ENCODE data around the gene LIPM. TPM values are rescaled to one million over a fixed set of nuclear protein-coding genes. Genes with fewer than 3 reads are reported as not detected.

LIPM gene
- total and polyA plus RNA-seq, 2 of the 13 experiments (the other 11 are each of a cell fraction or from before 2014, with no cell fraction given): not detected

DNA sequence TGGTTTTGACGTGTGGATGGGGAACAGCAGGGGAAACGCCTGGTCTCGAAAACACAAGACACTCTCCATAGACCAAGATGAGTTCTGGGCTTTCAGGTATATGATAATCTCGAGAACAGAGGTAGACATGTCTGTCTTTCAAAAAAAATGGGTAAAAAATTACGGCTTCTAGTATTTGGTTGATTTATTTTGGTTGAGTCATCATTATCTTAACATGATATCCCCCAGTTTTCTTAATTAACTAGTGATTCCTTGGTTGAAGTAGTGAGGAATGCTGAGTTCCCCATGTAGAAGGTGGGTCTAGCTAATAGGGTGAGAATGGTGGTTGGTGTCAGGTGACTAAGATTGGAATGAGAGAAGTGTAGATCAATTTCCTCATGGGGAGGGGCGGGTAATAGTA is 10.7 kb downstream of the LIPM start:
- in situ Hi-C loops (cut with HindIII; ENCODE audit: extremely low pct_ligation_motif_present, low pct_unique_long_range_greater_than_20kb): no loop called here
- CTCF ChIA-PET (ENCODE audit: low intra/inter-chr PET ratio, low total read pairs): no interaction called here

DNA sequence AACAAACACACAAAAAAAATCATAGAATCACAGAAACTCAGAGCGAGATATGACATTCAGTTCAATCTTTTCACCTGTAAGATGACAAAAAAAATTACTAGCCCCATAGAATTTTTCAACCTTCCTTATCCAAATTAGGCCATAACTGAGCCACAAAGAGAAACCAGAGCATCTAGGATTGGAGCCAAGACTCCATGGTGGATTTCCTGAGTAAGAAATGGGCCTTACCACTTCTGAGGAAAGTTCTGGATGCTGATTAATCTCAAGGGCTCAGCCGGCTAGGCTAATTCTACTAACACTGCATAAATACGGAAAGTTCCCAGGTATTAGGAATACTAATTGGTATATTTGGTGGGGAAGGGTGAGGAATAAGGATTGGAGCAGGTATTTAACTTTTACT is 16.8 kb downstream of the LIPM start:
- in situ Hi-C loops (cut with HindIII; ENCODE audit: extremely low pct_ligation_motif_present, low pct_unique_long_range_greater_than_20kb) (no loop called here), intact Hi-C loops (cut with micrococcal nuclease; ENCODE audit: unreplicated experiment) (no loop called here)
- Histone ChIP-seq H3K4me3 (replicated peaks in 1 of 3; ENCODE audit: insufficient read depth in 1 of 3, low read depth in 2 of 3, low read length in 3 of 3) (no peak overlapping the region), H3K4me1 (ENCODE audit: insufficient read depth, low read length) (no peaks in the 10 kb centered on the region), H3K79me2 (ENCODE audit: insufficient read depth, low read length) (no peaks in the 10 kb centered on the region), H3K27ac (ENCODE audit: extremely low read length, insufficient read depth, low read length) (no peak overlapping the region), H2AFZ (ENCODE audit: low read length) (no peak overlapping the region), H4K20me1 (ENCODE audit: insufficient read depth, low read length) (no peaks in the 10 kb centered on the region), H3K4me2 (ENCODE audit: low read depth, low read length) (no peak overlapping the region), H3K9me3 (ENCODE audit: low read length) (no peaks in the 10 kb centered on the region), H3K27me3 (ENCODE audit: control insufficient read depth in 1 of 2, insufficient read depth in 2 of 2, low read length in 2 of 2) (peaks cover 0 to 4% of the 10 kb centered on the region in 2 experiments; a peak in 1 of 5 replicates), H3K36me3 (replicated peaks in 1 of 2; ENCODE audit: control insufficient read depth in 1 of 2, insufficient read depth in 2 of 2, low read length in 2 of 2) (no peaks in the 10 kb centered on the region), H3K9ac (ENCODE audit: insufficient read depth, low read depth, low read length) (no peak overlapping the region)
- POLR2A ChIA-PET: no interaction called here
- DNase-seq (ENCODE audit: low spot score) (no peak), ATAC-seq (no peak), FAIRE-seq (no peak)
- WGBS (ENCODE audit: low lambda C conversion rate): 0% methylated on average over 3 of the region's 3 CpGs
- CTCF ChIA-PET (ENCODE audit: low intra/inter-chr PET ratio, low total read pairs): no interaction called here
- no TSS peak for BruUV-seq (replicated peaks)
- TF ChIP-seq, protein P1, sequence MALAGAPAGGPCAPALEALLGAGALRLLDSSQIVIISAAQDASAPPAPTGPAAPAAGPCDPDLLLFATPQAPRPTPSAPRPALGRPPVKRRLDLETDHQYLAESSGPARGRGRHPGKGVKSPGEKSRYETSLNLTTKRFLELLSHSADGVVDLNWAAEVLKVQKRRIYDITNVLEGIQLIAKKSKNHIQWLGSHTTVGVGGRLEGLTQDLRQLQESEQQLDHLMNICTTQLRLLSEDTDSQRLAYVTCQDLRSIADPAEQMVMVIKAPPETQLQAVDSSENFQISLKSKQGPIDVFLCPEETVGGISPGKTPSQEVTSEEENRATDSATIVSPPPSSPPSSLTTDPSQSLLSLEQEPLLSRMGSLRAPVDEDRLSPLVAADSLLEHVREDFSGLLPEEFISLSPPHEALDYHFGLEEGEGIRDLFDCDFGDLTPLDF (CRISPR knock-in tag; IDR thresholded peaks at IDR 0.05): no peak
- no peak for TF ChIP-seq MIER2 (CRISPR knock-in tag; IDR thresholded peaks at IDR 0.05)
- no peak for TF ChIP-seq HHEX (CRISPR knock-in tag; IDR thresholded peaks at IDR 0.05)
- TF ChIP-seq NFATC3 (CRISPR knock-in tag; IDR thresholded peaks at IDR 0.05): no peak
- no peak for TF ChIP-seq SMYD3 (CRISPR knock-in tag; IDR thresholded peaks at IDR 0.05)
- no peak for TF ChIP-seq GLMP (CRISPR knock-in tag; IDR thresholded peaks at IDR 0.05; ENCODE audit: borderline replicate concordance)
- TF ChIP-seq YY1 (IDR thresholded peaks at IDR 0.05; ENCODE audit: insufficient read depth, insufficient replicate concordance, low read depth, low read length): no peak
- no peak for TF ChIP-seq ZNF501 (CRISPR knock-in tag; IDR thresholded peaks at IDR 0.05)
- no peak for TF ChIP-seq BCL6 (CRISPR knock-in tag; IDR thresholded peaks at IDR 0.05)
- TF ChIP-seq, protein P2, sequence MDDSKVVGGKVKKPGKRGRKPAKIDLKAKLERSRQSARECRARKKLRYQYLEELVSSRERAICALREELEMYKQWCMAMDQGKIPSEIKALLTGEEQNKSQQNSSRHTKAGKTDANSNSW (CRISPR knock-in tag; IDR thresholded peaks at IDR 0.05; ENCODE audit: borderline replicate concordance): no peak
- no peak for TF ChIP-seq ETV6 (CRISPR knock-in tag; conservative IDR thresholded peaks at IDR 0.05)
- no peak for TF ChIP-seq ZNF552 (CRISPR knock-in tag; IDR thresholded peaks at IDR 0.05; ENCODE audit: borderline replicate concordance)
- TF ChIP-seq, protein P3, sequence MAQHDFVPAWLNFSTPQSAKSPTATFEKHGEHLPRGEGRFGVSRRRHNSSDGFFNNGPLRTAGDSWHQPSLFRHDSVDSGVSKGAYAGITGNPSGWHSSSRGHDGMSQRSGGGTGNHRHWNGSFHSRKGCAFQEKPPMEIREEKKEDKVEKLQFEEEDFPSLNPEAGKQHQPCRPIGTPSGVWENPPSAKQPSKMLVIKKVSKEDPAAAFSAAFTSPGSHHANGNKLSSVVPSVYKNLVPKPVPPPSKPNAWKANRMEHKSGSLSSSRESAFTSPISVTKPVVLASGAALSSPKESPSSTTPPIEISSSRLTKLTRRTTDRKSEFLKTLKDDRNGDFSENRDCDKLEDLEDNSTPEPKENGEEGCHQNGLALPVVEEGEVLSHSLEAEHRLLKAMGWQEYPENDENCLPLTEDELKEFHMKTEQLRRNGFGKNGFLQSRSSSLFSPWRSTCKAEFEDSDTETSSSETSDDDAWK (CRISPR knock-in tag; IDR thresholded peaks at IDR 0.05): no peak

More for the DNA sequence above, 10.7 kb downstream of the LIPM start:
- H3K4me2 ChIP-seq (ENCODE audit: low read depth, low read length): no peak overlapping the region
- no peaks in the 10 kb centered on the region for H3K9me3 ChIP-seq (ENCODE audit: low read length)
- H3K27ac ChIP-seq (ENCODE audit: extremely low read length, insufficient read depth, low read length): no peak overlapping the region
- no peaks in the 10 kb centered on the region for H3K4me1 ChIP-seq (ENCODE audit: insufficient read depth, low read length)
- H3K9ac ChIP-seq (ENCODE audit: insufficient read depth, low read depth, low read length): no peak overlapping the region
- H3K4me3 ChIP-seq (replicated peaks in 1 of 3; ENCODE audit: insufficient read depth in 1 of 3, low read depth in 2 of 3, low read length in 3 of 3): no peak overlapping the region
- WGBS (ENCODE audit: low lambda C conversion rate): 6% methylated on average over 6 of the region's 6 CpGs
- POLR2A ChIA-PET: no interaction called here
- BruUV-seq (replicated peaks): no TSS peak
- ATAC-seq (no peak), FAIRE-seq (no peak), DNase-seq (ENCODE audit: low spot score) (no peak)
- H4K20me1 ChIP-seq (ENCODE audit: insufficient read depth, low read length): no peaks in the 10 kb centered on the region
- H3K27me3 ChIP-seq (ENCODE audit: control insufficient read depth in 1 of 2, insufficient read depth in 2 of 2, low read length in 2 of 2): no peaks in the 10 kb centered on the region
- no peak overlapping the region for H2AFZ ChIP-seq (ENCODE audit: low read length)
- intact Hi-C loops (cut with micrococcal nuclease; ENCODE audit: unreplicated experiment): loop anchor here (2.0 kb wide), 1 partner anchor 242 kb away; no protein-coding TSS in a partner anchor
- TF ChIP-seq RFX3 (CRISPR knock-in tag; IDR thresholded peaks at IDR 0.05) (no peak), MAFK (conservative IDR thresholded peaks at IDR 0.05 in 1 of 2, IDR thresholded peaks at IDR 0.05 in 1 of 2; ENCODE audit: low read length in 2 of 2) (peak in 1 of 2 experiments; percentile 59; a peak in 2 of 4 replicates), MAFF (IDR thresholded peaks at IDR 0.05; ENCODE audit: low read depth, low read length) (peak; percentile 30; the same call in 1 of the 2 replicates)
- no peaks in the 10 kb centered on the region for H3K79me2 ChIP-seq (ENCODE audit: insufficient read depth, low read length)
- H3K36me3 ChIP-seq (replicated peaks in 1 of 2; ENCODE audit: control insufficient read depth in 1 of 2, insufficient read depth in 2 of 2, low read length in 2 of 2): no peaks in the 10 kb centered on the region
